Erythroblast (primary cell): ENCODE data around the gene SYNM.

Experiments
- GATA1 ChIP-seq: IDR thresholded peaks from 2 replicates; pipeline ENCODE4 v1.6.1; 2011; ENCODE audit warnings: low read depth, mild to moderate bottlenecking, control low read depth, low read length, moderate library complexity
- POLR2A ChIP-seq: IDR thresholded peaks from 2 replicates; pipeline ENCODE4 v1.6.1; 2011; ENCODE audit warnings: mild to moderate bottlenecking, low read length

DNA sequence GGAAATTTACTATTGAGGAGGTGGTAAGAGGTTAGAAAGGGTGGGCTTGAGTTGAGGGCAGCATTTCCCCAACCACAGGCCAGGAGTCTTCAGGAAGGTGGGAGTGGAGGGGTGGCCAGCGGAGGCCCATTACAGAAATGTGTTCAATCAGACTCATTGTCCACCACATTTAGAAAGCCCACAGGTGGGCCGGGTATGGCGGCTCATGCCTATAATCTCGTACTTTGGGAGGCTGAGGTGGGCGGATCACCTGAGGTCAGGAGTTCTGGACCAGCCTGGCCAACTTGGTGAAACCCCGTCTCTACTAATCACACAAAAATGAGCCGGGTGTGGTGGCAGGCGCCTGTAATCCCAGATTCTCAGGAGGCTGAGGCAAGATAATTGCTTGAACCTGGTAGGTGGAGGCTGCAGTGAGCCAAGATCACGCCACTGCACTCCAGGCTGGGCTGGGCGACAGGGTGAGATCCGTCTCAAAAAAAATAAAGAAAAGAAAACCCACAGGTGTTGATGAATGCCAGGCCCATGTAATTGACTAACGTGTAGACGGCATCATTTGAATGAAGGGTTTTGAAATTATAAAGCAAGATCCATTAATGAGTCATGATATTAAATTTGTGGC, 12.2 kb upstream of the SYNM start:
- no peak for TF ChIP-seq POLR2A
- no peak for TF ChIP-seq GATA1
